Activated CD4-positive, alpha-beta T cell treated with anti-CD3 and anti-CD28 coated beads, Interleukin-2, Interleukin-6, amounts not matched to agents 100 ng/mL and 50 ng/mL, durations not matched to agents 16 hours and 8 hours (primary cell): ENCODE results near the gene THG1L.
A peak's percentile ranks its signal among the peaks of the same experiment; 100 is the strongest.

ENCODE experiments used
- DNase-seq: peaks from one replicate; pipeline ENCODE4 v3.0.0-alpha.2; 2020

THG1L gene

DNA sequence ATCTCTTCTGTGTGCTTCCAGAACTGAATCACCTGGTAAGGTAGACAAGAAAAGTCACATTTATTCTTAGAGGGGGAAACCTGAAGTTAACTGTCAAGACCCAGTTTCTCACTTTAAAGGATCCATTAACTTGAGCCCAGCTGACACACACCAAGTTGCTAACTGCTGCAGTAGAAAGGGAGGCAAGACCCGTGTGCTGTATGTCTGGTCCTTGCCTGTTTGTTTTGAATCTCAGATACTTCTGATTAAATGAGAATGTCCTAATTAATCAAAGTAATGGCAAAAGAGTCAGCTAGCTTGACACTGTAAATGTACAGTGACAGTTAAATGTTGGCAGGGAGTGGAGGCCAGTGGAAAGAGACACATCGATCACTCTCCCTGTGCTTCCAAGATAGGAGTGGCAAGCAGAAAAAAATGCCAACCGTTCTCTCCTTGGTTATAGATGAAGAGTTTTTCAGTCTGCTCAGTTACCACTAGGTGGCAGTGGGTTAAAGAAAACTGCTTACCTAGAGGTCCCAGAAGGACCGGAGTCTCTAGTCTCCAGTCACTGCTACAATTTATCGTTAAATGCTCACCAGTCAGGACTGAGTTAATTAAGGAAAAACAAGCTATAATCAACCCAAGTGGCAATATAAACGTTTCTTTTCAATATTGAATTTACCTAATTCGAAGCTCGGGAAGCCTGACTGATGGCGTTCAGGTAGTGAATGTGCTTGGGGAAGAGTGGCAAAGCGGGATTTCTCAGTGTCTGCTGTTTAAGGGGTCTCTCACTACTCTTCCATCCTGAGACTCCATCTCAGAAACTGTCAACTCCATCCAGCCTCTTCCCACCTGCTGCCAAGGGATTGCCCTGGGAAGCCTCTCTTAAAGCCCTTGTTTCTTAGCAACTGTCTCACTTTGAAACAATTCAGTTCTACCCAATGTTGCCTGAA lies 30.7 kb downstream of the THG1L start:
- peak; percentile 67 for DNase-seq

DNA sequence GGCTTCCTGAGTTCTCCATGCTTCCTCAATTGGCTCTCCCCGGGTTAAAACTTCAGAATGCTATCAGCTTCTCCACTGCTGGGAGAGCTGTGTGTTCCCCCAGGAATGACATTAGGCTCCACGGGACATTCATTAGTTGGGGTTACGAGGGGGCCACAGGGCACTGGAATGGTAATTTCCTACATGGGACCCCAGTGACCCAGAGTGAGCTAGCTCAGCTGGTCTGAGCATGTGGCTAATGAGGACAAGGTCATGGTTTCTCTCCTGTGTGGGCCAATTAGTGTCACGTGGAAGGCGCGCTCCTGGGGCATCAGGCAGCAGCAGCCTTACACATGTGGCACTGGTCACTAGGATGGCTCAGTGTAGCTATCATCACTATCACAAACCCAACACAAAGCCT lies 33.3 kb downstream of the THG1L start:
- no peak for DNase-seq

DNA sequence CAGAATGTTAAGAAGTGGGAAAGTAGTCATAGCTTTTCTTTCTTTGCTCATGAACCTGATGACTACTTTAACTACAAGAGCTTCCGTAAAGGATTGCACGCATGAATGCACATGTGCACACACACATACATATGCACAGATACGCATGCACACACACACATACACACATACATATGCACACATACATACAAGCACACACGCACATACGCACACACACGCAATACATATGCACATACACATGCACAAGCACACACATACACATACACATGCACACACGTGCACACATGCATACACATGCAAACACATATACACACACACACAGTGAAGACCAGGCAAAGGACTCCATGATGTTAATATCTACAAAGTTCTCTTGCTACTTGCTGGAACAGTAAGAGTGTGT lies 35.2 kb downstream of the THG1L start:
- no peak for DNase-seq

- DNase-seq = no peak
Observed at GRCh38 chr5:157766902-157767301, 35.7 kb downstream of the THG1L start.

DNA sequence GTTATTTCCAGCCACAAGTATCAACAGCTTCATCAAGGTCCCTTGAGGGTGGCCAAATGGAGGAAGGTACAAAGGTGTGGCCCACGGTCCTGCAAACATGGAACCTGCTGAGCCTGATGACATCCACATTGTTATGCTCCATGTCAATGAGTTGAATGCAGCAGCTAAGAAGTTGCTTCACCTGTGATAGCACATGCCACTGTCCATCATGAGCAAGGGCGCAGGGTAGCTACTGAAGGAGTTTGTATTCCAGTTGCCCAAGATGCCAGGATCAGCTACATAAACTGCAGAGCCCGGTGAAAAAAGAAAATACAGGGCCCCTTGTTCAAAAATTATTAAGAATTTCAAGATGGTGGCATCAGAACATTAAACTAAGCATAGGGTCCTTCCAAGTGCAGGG lies 36.5 kb downstream of the THG1L start:
- no peak for DNase-seq

DNA sequence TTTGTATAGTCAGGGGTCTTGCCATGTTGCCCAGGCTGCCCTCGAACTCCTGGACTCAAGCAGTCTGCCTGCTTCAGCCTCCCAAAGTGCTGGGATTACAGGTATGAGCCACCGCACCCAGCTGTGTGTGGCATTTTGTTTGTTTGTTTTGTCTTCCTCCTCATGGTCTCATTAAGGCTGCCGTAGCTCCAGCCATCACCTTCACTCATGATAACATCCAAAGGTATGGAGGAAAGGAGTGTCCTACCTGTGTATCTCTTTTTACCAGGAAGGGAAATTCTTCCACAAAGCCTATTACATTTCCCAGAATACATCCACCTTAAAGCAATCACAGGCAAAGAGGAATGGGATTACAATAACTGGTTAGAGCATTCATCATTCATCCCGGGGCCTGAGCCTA lies 39.4 kb downstream of the THG1L start:
- DNase-seq = no peak

- peak; percentile 41 for DNase-seq
Observed at GRCh38 chr5:157772127-157772526, 40.9 kb downstream of the THG1L start.

GRCh38 chr5:157778121-157778805 lies 47.0 kb downstream of the THG1L start:
- no peak for DNase-seq

DNA sequence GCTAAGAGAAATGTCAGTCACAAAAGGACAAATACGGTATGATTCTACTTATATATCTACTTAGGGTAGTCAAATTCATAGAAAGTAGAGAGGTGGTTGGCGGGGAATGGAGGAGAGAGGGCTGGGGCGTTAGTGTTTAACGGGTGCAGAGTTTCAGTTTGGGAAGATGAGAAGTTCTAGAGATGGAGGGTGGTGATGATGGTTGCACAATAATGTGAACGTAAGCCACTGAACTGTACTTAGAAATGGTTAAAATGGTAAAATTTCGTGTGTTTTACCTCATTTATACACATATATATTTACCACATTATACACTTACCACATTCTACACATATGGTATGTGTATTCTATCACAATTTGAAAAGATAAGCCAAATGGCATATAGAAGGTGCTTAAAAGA lies 48.0 kb downstream of the THG1L start:
- no peak for DNase-seq

DNA sequence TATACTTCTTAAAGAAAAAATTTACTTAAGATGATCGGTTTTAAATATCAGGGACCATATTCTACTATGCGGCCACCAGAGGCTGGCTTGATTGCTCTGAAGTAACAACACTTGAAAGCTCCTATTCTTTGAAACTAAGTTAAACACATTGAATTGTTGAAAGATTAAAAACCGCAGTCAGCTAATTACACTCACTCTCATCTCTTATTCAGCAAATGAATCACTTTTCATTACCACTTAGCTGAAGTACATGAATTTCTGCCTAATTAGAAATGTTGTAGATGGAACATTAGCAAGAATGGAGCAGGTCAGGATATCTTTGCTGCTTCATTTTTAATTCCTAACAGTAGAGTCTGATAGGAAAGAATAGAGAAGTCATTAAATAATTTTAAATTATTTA lies 54.6 kb downstream of the THG1L start:
- no peak for DNase-seq
